SKM-1 treated with dmso at 0.1 percent for 144 hours (cell line): ENCODE measurements around the gene SLC25A52.
A peak's percentile ranks its signal among the peaks of the same experiment; 100 is the strongest.
"Not testable (repeated sequence)": the region's sequence is repeated elsewhere in the genome, so short reads cannot be mapped to it uniquely, and the experiment has no call there.

Experiments
- DNase-seq: peaks from one replicate; lab custom pipeline; 2025; ENCODE audit not compliant: unreplicated experiment; lab: John Stamatoyannopoulos, UW

Gene SLC25A52

DNA sequence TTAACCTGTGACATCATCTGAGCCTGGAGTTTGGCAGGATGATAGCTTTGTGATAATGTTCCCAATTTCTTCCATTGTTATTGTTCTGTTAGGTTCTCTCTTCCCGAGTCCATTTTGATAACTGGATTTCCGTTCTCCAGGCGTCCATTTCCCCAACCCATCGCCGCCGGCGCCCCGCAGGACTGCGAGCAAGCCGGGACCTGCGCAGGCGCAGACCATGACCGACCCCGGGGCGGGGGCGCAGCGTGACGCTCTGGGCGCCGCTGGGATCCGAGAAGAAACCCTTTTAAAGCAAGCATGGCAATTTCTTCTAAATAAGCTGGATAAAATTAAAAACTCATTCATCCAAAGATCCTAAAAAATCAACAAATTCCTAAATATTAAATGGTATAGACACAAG lies at the start of gene SLC25A52:
SLC25A52 (minus strand) TSS at position 186 of the 400 bp plus-strand sequence. CDS start 219 bp downstream, outside the sequence.
- no peak for DNase-seq

- not testable (repeated sequence) for DNase-seq
Observed at GRCh38 chr18:31809049-31809448, 48.4 kb upstream of the SLC25A52 start.

DNA sequence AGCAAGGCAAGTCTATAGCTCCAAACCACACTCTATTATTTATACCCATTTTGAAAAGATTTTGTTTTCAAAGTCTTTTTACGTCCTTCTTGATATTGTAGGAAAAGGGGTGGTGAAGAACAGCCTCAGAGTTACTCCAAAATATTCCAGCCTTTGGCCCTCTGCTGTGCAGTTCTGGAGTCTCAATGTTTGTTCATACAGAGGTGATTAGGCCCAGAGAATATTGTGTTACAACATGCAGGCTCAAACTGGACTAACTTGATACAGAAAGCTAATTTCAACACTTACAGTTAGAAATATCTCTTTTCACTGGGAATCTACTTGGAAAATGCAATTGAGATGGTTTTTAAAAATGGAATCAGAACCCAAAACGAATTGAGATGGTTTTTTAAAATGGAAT lies 40.4 kb upstream of the SLC25A52 start:
- no peak for DNase-seq

- DNase-seq = not testable (repeated sequence)
Observed at GRCh38 chr18:31799257-31799656, 38.6 kb upstream of the SLC25A52 start.

DNA sequence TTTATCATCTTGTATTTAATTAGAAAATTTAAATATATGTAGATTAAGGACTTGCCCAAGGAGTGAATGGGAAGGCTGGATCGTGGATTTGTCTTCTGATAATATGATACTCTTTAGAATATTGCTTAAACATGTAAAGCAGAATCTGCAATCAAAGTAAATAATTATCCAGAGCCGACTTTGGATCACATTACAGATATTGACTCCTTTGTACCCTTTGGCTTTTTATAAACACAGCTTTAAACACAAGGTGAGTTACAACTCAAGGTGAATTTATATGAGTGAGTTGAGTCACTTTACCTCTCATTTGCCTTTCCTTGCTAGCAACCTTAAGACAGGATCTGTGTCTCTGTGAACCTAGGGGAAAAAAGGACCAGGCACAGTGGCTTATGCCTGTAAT lies 37.7 kb upstream of the SLC25A52 start:
- DNase-seq = no peak

GRCh38 chr18:31795747-31796146 lies 35.1 kb upstream of the SLC25A52 start:
- DNase-seq = no peak

DNA sequence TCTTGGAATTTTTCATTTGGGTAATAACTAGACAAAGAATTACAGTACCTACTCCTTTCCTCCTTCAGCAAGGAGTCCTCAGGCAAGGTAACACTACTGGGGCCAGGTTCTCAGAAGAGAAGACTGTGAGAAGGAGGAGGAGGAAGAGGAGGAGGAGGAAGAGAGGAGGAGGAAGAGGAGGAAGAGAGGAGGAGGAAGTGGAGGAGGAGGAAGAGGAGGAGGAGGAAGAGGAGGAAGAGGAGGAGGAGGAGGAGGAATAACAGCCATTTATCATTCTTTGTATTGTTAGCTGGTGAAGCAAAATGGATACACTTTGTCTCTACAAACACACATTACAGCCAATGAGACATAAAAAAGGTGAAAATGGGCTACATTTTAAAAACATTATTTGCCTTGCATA lies 32.9 kb upstream of the SLC25A52 start:
- DNase-seq = no peak

- no peak for DNase-seq
Observed at GRCh38 chr18:31792580-31792911, 31.9 kb upstream of the SLC25A52 start.

GRCh38 chr18:31791817-31792579 lies 31.3 kb upstream of the SLC25A52 start:
- DNase-seq = peak; percentile 93

GRCh38 chr18:31789409-31789808 lies 28.7 kb upstream of the SLC25A52 start:
- DNase-seq = no peak

DNA sequence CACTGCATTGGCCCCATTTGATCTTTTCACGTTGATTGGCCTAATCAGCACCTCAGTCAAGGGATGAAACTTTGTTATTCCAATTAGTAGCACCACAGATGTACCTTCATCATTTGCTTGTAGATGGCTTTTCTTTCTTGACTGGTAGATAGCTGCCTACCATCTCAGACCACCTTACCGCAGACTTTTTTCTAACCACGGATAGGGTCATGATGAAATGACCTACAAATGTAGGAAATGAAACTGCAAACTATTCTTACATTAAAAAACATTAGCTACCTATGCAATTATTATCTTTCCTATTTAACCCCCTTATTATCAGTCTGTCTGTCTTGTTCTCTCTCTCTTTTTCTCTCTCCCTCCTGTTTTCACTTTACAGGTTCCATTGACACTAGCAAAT lies 22.4 kb upstream of the SLC25A52 start:
- DNase-seq = no peak

GRCh38 chr18:31778391-31778950 lies 17.8 kb upstream of the SLC25A52 start:
- no peak for DNase-seq

DNA sequence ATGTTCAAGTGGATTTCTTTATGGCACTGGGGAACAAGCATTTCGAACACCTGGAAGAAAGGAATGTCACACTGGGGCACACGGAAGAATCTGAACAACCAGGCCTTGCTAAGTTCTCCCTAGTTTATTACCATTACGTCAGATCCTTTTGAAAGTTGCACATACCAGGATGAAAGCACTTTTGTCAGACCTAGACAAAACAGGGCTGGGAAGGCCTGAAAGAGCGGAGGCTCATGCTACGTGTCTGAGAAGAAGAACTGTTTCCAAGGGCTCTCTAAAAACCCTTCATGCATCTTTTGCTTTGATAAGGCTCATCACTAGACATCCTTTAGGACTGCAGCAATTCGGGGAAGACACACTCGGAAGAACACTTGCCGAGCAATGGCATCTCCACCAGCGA lies 15.4 kb upstream of the SLC25A52 start:
- no peak for DNase-seq

DNA sequence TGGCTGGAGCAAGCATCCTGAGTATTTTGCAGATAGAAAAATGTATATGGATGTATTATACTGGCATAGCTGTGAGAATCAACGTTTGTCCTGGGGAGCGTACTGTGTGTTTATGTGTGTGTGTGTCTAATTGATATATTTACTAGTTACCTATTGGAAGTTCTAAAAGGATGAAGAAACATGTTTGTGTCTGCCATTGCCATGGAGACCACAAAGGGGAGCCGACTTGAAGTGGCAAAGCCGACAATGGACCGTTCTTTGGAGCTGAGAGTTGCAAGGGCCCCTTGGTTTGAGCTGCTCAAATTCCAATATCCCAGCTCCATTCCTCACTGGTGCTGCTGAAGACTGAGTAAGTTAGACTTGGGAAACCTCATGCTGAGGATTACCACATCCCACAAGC lies 14.3 kb upstream of the SLC25A52 start:
- no peak for DNase-seq

- no peak for DNase-seq
Observed at GRCh38 chr18:31774477-31774785, 13.8 kb upstream of the SLC25A52 start.

DNA sequence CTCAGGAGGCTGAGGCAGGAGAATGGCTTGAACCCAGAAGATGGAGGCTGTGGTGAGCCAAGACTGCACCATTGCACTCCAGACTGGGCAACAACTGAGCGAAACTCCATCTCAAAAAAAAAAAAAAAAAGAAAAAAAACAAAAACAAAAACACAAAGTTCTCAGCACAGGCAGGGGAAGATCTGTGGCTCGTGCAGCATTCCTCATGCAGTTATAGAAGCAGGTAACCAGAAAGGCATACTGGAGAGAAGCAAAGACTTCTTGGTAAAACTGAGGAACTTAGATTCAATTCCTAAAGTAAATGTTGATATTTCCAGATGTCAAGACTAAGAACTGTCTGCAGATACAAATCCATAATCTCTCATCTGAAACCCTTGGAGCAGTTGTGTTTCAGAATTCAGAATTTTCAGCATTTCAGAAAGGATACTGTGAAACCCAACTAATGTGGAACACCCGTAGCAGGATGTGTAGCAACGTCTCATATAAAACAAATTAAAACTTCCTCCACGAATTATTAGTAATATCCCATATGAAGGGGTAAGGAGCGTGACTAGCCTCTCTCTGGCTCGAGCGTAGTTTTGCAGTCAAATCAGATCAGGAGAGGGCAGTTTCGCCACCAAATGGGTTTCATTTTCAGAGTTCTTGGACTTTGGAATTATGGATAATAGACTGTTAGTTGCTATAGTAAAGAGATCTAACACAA lies 13.2 kb upstream of the SLC25A52 start:
- no peak for DNase-seq

- DNase-seq = no peak
Observed at GRCh38 chr18:31772699-31773098, 12.0 kb upstream of the SLC25A52 start.

GRCh38 chr18:31750273-31750672 lies 10.4 kb downstream of the SLC25A52 start:
- DNase-seq = no peak

DNA sequence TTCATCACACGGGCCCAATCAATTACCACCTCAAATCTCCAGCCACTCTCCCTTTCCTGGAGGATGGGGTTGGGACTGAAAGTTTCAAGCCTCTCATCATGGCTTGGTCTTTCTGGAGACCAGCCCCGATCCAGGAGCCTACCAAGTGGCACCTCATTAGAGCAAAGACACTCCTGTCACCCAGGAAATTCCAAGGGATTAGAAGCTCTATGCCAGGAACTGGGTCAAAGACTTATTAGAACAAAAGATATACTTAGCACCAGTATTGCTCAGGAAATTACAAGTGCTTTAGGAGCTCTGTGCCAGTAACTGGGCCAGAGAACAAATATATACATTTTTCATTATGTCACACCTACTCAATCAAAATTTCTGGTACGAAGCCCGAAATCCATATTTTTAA lies 14.3 kb downstream of the SLC25A52 start:
- no peak for DNase-seq

- DNase-seq = no peak
Observed at GRCh38 chr18:31744321-31745067, 16.2 kb downstream of the SLC25A52 start.

- not testable (repeated sequence) for DNase-seq
Observed at GRCh38 chr18:31743600-31743999, 17.1 kb downstream of the SLC25A52 start.
